ENCODE results near the gene CHD9. TPM values are rescaled to one million over a fixed set of nuclear protein-coding genes. Genes with fewer than 3 reads are reported as not detected.

Gene CHD9
- total and polyA plus RNA-seq, 9 of the 15 experiments (the other 6 are each of a cell fraction or from before 2014, with no cell fraction given), result 29.0 to 69.3 (median 40.6) TPM

DNA sequence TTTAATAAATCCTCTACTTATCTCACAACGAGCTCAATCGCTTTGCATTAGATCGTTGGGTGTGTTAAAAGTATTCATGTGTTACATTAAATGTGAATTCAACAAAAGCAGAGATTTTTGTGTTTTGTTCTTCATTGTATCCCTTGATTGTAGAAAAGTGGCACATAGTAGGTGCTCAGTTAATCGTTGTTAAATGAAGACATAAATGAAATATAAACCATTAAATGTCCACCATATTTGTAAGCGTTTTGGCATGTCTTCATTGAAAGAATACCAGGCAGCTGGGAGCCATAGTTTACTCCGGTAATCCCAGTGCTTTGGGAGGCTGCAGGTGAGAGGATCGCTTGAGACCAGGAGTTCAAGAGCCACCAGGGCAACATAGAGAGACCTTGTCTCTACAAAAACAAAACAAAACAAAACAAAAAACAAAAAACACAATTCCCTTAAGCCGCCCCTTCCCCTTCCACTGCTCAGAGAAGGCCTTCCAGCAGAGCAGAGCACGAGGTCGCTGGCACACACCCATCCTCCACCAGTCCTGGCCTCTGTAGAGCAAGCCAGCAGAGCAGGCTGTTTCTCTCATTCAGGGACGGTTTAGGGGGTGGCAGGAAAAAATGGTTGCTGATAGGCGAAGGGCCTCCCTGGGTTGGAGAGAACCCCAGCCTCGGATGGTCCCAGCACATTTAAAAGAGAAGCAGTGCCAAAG is 673 bp upstream of the CHD9 start (continued):
- no peak for TF ChIP-seq HDAC1 (IDR thresholded peaks at IDR 0.05)
- TF ChIP-seq, protein P1, sequence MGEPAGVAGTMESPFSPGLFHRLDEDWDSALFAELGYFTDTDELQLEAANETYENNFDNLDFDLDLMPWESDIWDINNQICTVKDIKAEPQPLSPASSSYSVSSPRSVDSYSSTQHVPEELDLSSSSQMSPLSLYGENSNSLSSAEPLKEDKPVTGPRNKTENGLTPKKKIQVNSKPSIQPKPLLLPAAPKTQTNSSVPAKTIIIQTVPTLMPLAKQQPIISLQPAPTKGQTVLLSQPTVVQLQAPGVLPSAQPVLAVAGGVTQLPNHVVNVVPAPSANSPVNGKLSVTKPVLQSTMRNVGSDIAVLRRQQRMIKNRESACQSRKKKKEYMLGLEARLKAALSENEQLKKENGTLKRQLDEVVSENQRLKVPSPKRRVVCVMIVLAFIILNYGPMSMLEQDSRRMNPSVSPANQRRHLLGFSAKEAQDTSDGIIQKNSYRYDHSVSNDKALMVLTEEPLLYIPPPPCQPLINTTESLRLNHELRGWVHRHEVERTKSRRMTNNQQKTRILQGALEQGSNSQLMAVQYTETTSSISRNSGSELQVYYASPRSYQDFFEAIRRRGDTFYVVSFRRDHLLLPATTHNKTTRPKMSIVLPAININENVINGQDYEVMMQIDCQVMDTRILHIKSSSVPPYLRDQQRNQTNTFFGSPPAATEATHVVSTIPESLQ (CRISPR knock-in tag; IDR thresholded peaks at IDR 0.05), result no peak
- TF ChIP-seq GABPB2 (CRISPR knock-in tag; conservative IDR thresholded peaks at IDR 0.05), result no peak
- no peak for TF ChIP-seq TRIM28 (IDR thresholded peaks at IDR 0.05)
- TF ChIP-seq, protein P2, sequence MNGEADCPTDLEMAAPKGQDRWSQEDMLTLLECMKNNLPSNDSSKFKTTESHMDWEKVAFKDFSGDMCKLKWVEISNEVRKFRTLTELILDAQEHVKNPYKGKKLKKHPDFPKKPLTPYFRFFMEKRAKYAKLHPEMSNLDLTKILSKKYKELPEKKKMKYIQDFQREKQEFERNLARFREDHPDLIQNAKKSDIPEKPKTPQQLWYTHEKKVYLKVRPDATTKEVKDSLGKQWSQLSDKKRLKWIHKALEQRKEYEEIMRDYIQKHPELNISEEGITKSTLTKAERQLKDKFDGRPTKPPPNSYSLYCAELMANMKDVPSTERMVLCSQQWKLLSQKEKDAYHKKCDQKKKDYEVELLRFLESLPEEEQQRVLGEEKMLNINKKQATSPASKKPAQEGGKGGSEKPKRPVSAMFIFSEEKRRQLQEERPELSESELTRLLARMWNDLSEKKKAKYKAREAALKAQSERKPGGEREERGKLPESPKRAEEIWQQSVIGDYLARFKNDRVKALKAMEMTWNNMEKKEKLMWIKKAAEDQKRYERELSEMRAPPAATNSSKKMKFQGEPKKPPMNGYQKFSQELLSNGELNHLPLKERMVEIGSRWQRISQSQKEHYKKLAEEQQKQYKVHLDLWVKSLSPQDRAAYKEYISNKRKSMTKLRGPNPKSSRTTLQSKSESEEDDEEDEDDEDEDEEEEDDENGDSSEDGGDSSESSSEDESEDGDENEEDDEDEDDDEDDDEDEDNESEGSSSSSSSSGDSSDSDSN (IDR thresholded peaks at IDR 0.05; ENCODE audit: borderline replicate concordance in 1 of 2, low read depth in 2 of 2, low read length in 2 of 2), result no peak
- TF ChIP-seq GTF2A2 (tag; IDR thresholded peaks at IDR 0.05), result no peak
- TF ChIP-seq MTA3 (IDR thresholded peaks at IDR 0.05; ENCODE audit: borderline replicate concordance), result no peak
- no peak for TF ChIP-seq CCNT2 (IDR thresholded peaks at IDR 0.05; ENCODE audit: borderline replicate concordance, extremely low read depth, insufficient read length, low read depth, low read length)
- no peak for TF ChIP-seq KDM5B (IDR thresholded peaks at IDR 0.05; ENCODE audit: insufficient replicate concordance, low read depth, low read length)
- TF ChIP-seq, protein P3, sequence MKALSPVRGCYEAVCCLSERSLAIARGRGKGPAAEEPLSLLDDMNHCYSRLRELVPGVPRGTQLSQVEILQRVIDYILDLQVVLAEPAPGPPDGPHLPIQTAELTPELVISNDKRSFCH (CRISPR knock-in tag; IDR thresholded peaks at IDR 0.05), result no peak
- TF ChIP-seq, protein P3 (tag; IDR thresholded peaks at IDR 0.05), result 0 out of 2 replicates have a peak, but pooled peaks have one; percentile 28
- TF ChIP-seq NR3C1 (CRISPR knock-in tag; IDR thresholded peaks at IDR 0.05), result no peak
- TF ChIP-seq TGIF2 (CRISPR knock-in tag; IDR thresholded peaks at IDR 0.05), result no peak
- no peak for TF ChIP-seq PTTG1 (tag; IDR thresholded peaks at IDR 0.05; ENCODE audit: low read depth)
- no peak for TF ChIP-seq ZC3H4 (CRISPR knock-in tag; IDR thresholded peaks at IDR 0.05; ENCODE audit: borderline replicate concordance)
